ENCODE measurements around the gene CCR6.

DNA sequence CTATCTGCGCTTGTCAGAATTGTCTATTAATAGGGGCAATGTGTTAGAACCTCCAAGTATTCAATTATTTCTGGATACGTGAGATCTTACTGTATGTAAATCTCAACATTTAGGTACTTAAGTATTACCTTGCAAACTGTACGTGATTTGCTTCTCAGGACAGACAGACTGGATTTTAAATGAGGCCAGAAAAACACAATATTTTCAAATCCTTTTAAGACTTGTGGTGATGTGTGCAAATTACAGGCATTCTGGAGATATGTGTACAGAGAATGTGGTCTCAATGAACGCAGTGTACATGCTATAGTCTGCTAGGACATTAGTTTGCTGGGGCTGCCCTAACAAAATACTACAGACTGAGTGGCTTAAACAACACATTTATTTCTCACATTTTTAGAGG lies 16.9 kb downstream of the CCR6 start:
- TF ChIP-seq, protein P1, sequence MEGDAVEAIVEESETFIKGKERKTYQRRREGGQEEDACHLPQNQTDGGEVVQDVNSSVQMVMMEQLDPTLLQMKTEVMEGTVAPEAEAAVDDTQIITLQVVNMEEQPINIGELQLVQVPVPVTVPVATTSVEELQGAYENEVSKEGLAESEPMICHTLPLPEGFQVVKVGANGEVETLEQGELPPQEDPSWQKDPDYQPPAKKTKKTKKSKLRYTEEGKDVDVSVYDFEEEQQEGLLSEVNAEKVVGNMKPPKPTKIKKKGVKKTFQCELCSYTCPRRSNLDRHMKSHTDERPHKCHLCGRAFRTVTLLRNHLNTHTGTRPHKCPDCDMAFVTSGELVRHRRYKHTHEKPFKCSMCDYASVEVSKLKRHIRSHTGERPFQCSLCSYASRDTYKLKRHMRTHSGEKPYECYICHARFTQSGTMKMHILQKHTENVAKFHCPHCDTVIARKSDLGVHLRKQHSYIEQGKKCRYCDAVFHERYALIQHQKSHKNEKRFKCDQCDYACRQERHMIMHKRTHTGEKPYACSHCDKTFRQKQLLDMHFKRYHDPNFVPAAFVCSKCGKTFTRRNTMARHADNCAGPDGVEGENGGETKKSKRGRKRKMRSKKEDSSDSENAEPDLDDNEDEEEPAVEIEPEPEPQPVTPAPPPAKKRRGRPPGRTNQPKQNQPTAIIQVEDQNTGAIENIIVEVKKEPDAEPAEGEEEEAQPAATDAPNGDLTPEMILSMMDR (IDR thresholded peaks at IDR 0.05; ENCODE audit: extremely low read depth in 1 of 2, insufficient read depth in 1 of 2, low read depth in 1 of 2, low read length in 2 of 2) = no peak
- TF ChIP-seq MYC (IDR thresholded peaks at IDR 0.05; ENCODE audit: low read depth, low read length) (no peak), EZH2 (IDR thresholded peaks at IDR 0.05; ENCODE audit: borderline replicate concordance, low read depth, low read length, severe bottlenecking) (no peak), JUN (IDR thresholded peaks at IDR 0.05; ENCODE audit: borderline replicate concordance, insufficient read depth, insufficient read length, low read depth) (no peak), POLR2A (IDR thresholded peaks at IDR 0.05; ENCODE audit: low read depth, low read length) (no peak), MAX (IDR thresholded peaks at IDR 0.05; ENCODE audit: insufficient read depth, insufficient read length) (no peak), POLR2AphosphoS5 (IDR thresholded peaks at IDR 0.05; ENCODE audit: insufficient read depth, low read depth, low read length) (no peak), GATA2 (IDR thresholded peaks at IDR 0.05; ENCODE audit: insufficient read depth, insufficient read length, low read depth, low read length) (no peak), FOS (IDR thresholded peaks at IDR 0.05; ENCODE audit: borderline replicate concordance, insufficient read depth, low read length) (no peak)

Measured in endothelial cell of umbilical vein (primary cell).